HG03159 (cell line): ENCODE measurements around the gene LZTR1.
"Not testable (repeated sequence)": the region's sequence is repeated elsewhere in the genome, so short reads cannot be mapped to it uniquely, and the experiment has no call there.

Experiments
- ATAC-seq: cut with Tn5 transposase; IDR thresholded peaks from one replicate; pipeline ENCODE4 v1.9.1; 2021; ENCODE audit warnings: mild to moderate bottlenecking, moderate library complexity; ENCODE audit not compliant: unreplicated experiment

Gene LZTR1

GRCh38 chr22:20965104-20965887, 16.8 kb upstream of the LZTR1 start:
- ATAC-seq: no peak

DNA sequence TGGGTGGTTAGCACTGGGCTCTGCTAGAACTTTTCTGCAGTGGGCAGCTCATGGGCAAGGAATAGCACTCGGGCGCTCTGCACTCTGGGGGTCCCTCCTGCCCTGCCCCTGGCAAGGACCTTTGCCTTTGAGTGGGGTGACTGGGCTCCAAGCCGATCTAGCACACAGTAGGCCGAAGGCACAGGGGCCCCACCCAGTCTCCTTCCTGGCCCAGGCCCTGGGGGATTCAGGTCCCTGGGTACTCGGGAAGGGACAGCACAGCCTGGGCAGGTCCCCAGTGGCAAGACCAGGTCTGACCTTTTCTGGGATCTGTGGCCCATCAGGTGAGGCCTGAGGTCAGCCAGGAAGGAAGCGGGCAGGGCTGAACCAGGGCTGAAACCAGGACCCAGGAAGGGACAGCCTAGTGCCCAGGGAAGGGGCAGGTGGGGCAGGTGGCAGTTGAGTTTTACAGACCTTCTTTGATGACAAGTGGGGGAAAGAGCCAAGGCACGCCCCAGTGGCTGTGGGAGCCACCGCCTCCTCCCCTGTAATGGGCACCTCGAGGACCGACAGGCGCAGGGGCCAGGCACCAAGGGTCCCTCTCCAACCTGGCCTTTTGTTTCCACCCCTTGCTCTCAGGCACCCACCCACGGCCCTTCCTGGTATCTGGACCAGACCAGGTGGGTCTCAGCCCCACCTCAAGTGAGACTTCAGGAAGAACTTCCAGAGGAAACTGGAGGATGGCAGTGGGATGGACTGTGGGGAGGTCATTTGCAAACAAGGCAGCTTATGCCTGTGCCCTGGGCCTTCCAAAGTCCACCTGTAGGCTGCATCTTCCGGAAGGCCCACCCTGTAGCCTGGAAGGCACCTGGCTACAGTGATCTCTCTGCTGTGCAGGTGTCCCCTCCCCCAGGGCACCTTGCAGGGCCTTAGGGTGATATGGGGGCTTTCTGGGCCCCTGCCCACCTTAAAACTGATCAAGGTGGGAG, 15.9 kb upstream of the LZTR1 start:
- ATAC-seq: no peak

- ATAC-seq: no peak
Measured at GRCh38 chr22:20966883-20967696, 15.0 kb upstream of the LZTR1 start, which contains the start of gene AIFM3. Gene AIFM3 (plus strand): TSS chr22:20967255. CDS start chr22:20967945, 690 bp downstream.

GRCh38 chr22:20967697-20968211, 14.3 kb upstream of the LZTR1 start:
- ATAC-seq: no peak

DNA sequence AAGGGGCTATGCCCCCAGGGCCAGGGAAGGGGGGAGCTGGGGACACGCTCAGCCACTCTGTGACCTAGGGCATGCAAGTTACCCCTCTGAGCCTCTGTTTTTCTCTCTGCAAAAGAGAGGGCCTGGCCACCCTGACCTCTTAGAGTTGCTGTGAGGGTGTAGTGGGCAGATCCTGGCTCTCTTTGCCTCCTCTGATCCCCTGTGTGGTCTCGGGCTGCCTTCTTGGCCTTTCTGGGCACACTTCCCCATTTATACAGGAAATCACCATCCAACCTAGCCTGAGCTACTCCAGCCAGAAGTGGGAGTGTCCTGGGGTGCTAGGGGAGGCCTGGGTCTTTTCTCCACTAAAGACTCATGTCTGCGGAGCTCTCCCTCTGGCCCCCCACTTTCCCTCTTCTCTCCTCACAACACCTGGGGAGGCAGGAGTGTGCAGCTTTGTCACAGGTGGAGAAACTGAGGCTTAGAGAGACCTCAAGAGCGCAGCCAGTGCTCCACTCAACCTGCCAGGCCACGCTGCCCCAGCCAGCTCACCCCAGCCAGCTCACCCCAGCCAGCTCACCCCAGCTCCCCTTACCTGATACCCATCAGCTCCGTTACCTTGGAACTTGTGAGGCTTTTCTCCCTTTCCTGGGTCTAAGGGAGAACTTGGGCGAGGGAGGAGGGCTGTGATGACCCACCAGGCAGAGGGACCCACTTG, 13.7 kb upstream of the LZTR1 start:
- no peak for ATAC-seq

DNA sequence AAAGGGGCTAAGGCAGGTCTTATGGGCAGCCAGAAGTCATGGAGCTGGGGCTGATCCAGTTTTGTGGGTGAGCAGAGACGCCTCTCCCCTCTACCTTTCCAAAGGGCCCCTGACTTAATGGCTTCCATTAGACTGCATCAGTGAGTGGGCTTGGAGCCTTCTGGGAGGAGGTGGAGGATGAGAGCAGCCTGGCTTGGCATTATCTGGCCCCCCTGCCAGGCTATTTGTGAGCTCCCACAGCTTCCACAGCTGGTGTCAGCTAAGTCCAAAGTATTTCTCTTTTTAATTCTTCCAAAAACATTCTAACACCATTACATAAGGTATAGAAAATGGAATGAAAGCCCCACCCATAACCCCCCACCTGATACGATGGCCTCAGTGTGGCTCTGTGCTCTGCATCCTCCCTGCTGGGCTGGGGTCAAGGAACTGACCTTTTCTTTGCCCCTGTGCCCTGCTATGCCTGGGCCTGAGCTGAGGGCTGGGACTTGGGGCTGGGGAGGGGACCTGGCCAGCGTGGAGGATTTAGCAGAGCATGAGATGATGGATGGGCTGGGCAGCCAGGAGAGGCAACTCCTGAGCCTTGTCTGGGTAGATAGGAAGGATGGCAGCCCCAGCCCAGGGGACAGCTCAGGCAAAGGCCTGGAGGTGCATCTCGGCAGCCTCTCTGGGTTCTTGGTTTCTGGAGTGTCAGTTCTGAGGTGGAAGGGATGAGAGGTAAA, 11.0 kb upstream of the LZTR1 start:
- ATAC-seq: no peak

DNA sequence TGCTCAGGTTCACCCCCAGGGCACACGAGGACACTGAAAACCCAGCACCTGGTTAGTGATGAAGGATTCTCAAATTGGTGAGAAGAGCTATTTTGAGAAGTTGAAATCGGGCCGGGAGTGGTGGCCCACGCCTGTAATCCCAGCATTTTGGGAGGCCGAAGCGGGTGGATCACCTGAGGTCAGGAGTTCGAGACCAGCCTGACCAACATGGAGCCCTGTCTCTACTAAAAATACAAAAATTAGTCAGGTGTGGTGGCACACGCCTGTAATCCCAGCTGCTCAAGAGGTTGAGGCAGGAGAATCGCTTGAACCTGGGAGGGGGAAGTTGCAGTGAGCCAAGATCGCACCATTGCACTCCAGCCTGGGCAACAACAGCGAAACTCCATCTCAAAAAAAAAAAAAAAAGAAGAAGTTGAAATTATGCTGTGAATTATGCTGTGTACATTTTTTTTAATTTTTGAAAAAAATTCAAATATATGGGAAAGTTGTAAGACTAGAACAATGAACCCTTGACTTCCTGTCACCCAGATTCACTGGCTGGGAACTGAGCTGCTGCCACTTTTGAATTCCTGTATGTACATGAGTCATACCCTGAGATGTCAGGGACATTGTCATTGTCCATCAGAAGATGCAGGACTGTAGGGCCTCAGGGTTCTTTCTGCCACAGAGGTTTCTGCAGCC, 9.9 kb upstream of the LZTR1 start:
- not testable (repeated sequence) for ATAC-seq

- no peak for ATAC-seq
Measured at GRCh38 chr22:20972933-20973577, 9.0 kb upstream of the LZTR1 start.

- ATAC-seq: no peak
Measured at GRCh38 chr22:20973634-20974286, 8.3 kb upstream of the LZTR1 start.

GRCh38 chr22:20974336-20974955, 7.7 kb upstream of the LZTR1 start:
- ATAC-seq: no peak

DNA sequence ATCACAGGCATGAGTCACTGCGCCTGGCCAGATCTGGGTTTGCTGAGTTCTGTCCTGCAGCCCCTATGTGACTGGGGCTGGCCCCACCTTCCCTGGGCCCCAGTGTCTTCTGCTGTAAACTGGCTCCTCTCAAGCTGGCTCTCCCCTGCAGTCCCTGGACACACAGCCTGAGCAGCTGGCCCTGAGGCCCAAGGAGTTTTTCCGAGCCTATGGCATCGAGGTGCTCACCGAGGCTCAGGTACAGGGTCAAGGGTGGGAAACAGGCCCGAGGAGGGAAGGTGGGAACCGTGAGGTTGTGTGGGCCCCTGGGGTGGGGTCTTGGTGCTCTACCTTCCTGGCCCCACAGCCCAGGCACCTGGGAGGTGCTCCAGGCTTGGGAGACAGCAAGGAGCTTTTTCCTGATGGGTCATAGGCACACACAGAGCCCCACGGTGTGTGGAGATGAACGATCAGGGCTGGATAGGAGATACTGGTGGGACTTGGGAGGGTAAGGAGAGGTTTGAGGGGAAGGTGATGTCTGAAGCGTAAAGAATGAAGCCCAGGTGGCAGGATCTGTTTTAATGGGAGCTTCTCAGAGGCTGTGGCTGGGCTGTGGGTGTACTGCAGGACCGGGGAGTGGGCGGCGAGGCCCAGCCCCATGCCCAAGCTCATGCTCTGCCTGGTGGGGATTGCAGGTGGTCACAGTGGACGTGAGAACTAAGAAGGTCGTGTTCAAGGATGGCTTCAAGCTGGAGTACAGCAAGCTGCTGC, 6.4 kb upstream of the LZTR1 start:
- ATAC-seq: no peak

DNA sequence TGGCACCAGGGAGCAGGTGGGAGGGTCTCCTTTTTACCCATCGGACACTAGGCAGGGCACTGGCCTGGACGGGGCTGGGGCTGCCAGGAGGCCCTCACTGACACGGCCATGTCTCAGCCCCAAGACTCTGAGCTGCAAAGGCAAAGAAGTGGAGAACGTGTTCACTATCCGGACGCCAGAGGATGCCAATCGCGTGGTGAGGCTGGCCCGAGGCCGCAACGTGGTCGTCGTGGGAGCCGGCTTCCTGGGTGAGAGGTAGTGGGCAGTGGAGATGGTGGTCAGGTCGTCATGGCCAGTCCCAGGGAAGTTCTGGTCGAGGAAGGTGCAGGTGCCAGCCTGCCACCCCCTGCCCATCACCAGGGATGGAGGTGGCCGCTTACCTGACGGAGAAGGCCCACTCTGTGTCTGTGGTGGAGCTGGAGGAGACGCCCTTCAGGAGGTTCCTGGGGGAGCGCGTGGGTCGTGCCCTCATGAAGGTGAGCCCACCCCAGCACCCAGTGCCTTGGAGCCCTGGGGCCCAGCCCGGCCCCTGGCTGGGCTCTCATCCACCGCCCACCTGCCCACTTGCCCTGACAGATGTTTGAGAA, 5.7 kb upstream of the LZTR1 start:
- no peak for ATAC-seq

DNA sequence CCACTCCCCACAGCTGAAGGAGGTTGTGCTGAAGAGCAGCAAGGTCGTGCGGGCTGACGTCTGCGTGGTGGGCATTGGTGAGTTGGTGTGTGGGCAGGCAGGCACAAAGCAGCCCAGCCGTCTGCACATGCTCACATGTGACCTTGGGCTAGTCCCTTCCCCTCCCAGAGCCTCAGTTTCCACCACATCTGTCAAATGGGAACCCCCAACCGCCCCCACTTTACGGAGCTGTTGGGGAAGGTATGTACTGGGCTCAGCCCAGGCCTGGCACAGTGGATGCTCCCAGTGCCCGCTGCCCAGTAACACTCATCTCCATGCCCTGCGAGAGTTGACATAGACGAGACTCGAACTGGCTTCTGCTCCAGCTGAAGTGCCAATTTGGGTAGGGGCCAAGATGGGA, 5.1 kb upstream of the LZTR1 start:
- ATAC-seq: no peak

DNA sequence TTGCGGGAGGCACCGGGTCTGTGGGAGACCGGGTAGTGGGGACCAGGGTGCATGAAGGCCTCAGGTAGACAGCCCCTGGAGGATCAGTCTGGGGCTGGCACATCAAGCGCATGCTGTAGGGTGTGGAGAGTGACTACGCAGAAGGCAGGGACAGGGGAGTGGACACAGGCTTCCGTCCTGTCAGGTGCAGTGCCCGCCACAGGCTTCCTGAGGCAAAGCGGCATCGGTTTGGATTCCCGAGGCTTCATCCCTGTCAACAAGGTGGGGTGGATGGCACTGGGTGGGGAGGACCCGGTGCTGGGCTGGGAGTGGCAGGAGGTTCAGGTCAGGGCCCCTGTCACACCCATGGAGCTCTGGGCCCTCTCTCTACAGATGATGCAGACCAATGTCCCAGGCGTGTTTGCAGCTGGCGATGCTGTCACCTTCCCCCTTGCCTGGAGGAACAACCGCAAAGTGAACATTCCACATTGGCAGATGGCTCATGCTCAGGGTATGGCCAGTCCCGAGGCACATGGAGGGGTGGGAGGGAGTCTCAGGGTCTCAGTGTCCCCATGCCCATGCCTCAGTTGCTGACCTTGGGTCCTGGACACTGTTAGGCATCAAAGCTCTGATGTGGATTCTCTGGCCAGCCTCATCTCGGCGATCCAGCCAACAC, 4.5 kb upstream of the LZTR1 start:
- ATAC-seq: no peak

DNA sequence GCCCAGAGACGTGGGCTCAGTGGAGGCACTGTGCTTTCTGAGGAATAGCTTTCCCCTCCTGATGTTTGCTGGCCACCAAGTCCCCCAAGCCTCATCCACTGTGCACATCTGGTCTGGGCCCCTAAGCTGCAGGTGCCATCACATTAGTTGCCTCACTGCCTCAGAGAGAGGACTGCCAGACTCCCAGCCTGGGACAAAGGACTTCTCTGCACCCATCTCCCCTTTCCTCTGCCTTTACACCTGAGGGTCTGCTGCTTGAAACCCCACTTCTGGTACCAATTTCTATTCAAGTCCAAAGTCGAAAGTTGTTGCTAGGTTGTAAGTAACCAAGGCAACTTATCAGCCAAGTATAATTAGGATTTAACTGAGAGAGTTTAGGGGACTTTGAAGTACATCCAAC, 3.7 kb upstream of the LZTR1 start:
- ATAC-seq: no peak

DNA sequence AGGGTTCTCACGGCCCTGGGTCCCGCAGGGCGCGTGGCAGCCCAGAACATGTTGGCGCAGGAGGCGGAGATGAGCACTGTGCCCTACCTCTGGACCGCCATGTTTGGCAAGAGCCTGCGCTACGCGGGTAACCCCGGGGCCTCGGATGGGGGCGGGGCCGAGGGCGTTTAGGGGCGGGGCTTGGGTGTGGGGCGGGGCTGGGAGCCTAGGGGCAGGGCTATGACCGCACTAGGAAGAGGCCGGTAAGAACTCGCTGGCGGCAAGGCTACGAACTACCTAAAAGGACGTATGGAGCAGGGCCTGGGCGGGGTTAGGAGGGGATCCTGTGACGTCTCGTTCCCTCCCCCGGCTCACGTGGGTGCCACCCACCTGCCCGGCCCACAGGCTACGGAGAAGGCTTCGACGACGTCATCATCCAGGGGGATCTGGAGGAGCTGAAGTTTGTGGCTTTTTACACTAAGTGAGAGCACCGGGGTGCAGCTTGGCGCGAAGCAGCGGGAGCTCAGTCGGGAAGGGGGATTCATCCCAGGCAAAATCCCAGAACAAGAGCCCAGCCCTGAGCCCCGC, 2.8 kb upstream of the LZTR1 start:
- ATAC-seq: no peak
